Heart right ventricle (tissue), 16 donors: Measurements from ENCODE around the gene ZCCHC7. TPM values are rescaled to one million over a fixed set of nuclear protein-coding genes. Genes with fewer than 3 reads are reported as not detected.

Experiments used
- ATAC-seq, 8 donors: fragments of 200-7000 bp; cut with Tn5 transposase; one replicate each; pipeline ENCODE4 v1.9.1; 2020; ENCODE audit warnings: mild to moderate bottlenecking in 8 of 8, moderate library complexity in 8 of 8, moderate number of reproducible peaks in 1 of 8
- DNase-seq, 2 donors: peaks; one replicate each; pipeline ENCODE4 v3.0.0-alpha.2; 2020
- H3K27ac ChIP-seq, 10 donors: fragments of 200-600 bp; sonication (generic) in 2 of 10; one replicate each; pipeline versions ENCODE4 v1.5.0 to v1.8.0; 2020 to 2022; ENCODE audit warnings: mild to moderate bottlenecking in 3 of 10
- H3K27me3 ChIP-seq, 7 donors: fragments of 200-600 bp; one replicate each; pipeline ENCODE4 v1.8.0; 2021 to 2022; ENCODE audit warnings: mild to moderate bottlenecking in 2 of 7
- H3K36me3 ChIP-seq, 9 donors: fragments of 200-600 bp; sonication (generic) in 1 of 9; one replicate each; pipeline versions ENCODE4 v1.5.0 to v1.8.0; 2020 to 2022; ENCODE audit warnings: mild to moderate bottlenecking in 2 of 9
- H3K4me1 ChIP-seq, 9 donors: fragments of 200-600 bp; sonication (generic) in 1 of 9; one replicate each; pipeline versions ENCODE4 v1.5.0 to v1.8.0; 2020 to 2022; ENCODE audit warnings: mild to moderate bottlenecking in 4 of 9
- H3K4me3 ChIP-seq, 10 donors: fragments of 200-600 bp; sonication (generic) in 2 of 10; one replicate each; pipeline versions ENCODE4 v1.5.0 to v1.8.0; 2020 to 2022; ENCODE audit warnings: mild to moderate bottlenecking in 7 of 10, moderate library complexity in 2 of 10
- H3K9me3 ChIP-seq, 11 donors: fragments of 200-600 bp in 10 of 11; sonication (generic) in 2 of 11; one replicate each; pipeline versions ENCODE4 v1.5.0 to v1.8.0; 2013 to 2022; ENCODE audit warnings: mild to moderate bottlenecking in 2 of 11, control low read depth in 1 of 11, moderate library complexity in 1 of 11
- WGBS, 2 donors: extraction: QIAGEN DNeasy Blood & Tissue Kit; methylation state at CpG; one replicate each; pipeline ENCODE4 v1.1.7; 2013; ENCODE audit warnings: inconsistent platforms in 1 of 2; 5-methylcytosine and 5-hydroxymethylcytosine counted together
- intact Hi-C, 10 donors: fragments of 100-400 bp; cut with DNase I; formaldehyde crosslinking; loops; one replicate each; pipeline versions ENCODE4 v1.11.1 to v1.14.2; 2022
- polyA plus RNA-seq, 2 donors: library from polyadenylated mRNA; stranded (reverse); fragments of 200-250 nt; gene quantifications; one replicate each; pipeline ENCODE4 v1.2.3, GENCODE V29; 2013
- total RNA-seq, 10 donors: library from RNA; stranded (reverse); fragmentation: NEBNext Ultra II Directional in 3 of 10; extraction: Animal tissue kit (Norgen Biotek cat#: 25700) in 3 of 10; gene quantifications; one replicate each; pipeline versions ENCODE4 v1.2.1 to v1.2.4, GENCODE V29; 2021 to 2023
- TF ChIP-seq, protein P1 (sequence below), 9 donors: fragments of 200-600 bp; sonication (generic) in 2 of 9; IDR thresholded peaks; one replicate each; pipeline versions ENCODE4 v1.5.0 to v1.8.0; 2021 to 2022; ENCODE audit warnings: antibody characterized with exemption in 9 of 9, mild to moderate bottlenecking in 5 of 9, moderate library complexity in 1 of 9
- donor health status: Arrhythmogenic right ventricular cardiomyopathy.
- donor health status: ischemic (EF 13 %, LVEDD 7.1; RV severe dilation, severe dysfunction).
- donor health status: healthy with polysubstance abuse.
- donor health status: DM: no; HTN: yes; CAD: no.
- donor health status: DM: no; HTN: no; CAD: no.
- donor health status: ischemic (EF 25% LVEDD 6.9; RV normal size, moderate dysfunction).
- donor health status: ischemic (EF 25% LVEDD 5.7; RV mildly dilated, moderate dysfunction).
- donor health status: healthy.
- donor health status: DM: yes; HTN: yes; CAD: no.
- donor health status: Ischemic cardiomyopathy.
- donor health status: ischemic (EF 35%, LVEDD 5.7; RV mildly dilated, moderate dysfunction).
- donor health status: nonischemic (EF 11% LVEDD 7.7; RV severe dilation, severe dysfunction).
- donor health status: DM: yes; HTN: yes; CAD: no.
- donor health status: PGD.
- donor health status: ischemic (EF 29% LVEDD 5.4; RV normal size, mild dysfunction).
- donor health status: nonischemic (EF 23%, LVEDD 6.1; RV moderate dilation, normal function).

ZCCHC7 gene
- total and polyA plus RNA-seq, 12 donors = 4.3 to 11.9 (median 8.9) TPM

DNA sequence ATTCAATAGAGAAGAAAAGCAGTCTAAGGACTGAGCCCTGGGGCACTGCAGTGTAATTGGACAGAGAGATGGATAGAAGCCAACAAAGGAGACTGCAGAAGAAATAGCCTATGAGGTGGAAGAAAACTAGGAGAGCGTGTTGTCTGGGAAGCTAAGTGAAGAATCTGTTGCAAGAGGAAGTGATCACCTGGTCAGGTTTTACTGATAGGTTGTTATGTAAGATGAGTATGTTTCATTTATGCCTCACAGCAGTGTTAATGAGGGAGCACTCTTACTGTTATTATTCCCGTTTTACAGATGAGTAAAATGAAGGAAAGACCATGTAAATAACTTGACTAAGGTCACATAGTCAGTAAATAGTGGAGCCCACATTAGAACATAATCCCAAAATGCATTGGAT lies 222.1 kb downstream of the ZCCHC7 start:
- WGBS, 2 donors = 96 to 97% methylated on average over 2 of the region's 2 CpGs

DNA sequence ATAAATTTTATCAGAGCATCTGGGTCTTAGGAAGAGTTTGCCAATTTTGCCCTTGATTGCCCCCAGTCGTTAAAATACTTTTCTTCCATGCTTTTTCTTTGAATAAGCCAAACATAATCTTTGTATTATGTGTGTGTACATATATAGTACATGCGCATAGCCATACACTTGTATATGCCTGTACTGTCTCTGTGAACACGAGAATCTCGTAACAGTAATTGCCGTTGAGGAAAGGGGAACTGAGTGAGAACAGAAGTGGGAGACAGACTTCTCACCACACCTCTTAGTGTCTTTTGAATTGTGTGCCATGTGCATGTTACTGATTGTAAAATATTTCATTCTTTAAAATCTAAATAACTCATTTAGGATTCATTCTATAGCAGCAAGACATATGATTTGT lies 222.5 kb downstream of the ZCCHC7 start:
- no peaks in the 10 kb centered on the region for H3K36me3 ChIP-seq
- ATAC-seq = no peak
- TF ChIP-seq, protein P1, sequence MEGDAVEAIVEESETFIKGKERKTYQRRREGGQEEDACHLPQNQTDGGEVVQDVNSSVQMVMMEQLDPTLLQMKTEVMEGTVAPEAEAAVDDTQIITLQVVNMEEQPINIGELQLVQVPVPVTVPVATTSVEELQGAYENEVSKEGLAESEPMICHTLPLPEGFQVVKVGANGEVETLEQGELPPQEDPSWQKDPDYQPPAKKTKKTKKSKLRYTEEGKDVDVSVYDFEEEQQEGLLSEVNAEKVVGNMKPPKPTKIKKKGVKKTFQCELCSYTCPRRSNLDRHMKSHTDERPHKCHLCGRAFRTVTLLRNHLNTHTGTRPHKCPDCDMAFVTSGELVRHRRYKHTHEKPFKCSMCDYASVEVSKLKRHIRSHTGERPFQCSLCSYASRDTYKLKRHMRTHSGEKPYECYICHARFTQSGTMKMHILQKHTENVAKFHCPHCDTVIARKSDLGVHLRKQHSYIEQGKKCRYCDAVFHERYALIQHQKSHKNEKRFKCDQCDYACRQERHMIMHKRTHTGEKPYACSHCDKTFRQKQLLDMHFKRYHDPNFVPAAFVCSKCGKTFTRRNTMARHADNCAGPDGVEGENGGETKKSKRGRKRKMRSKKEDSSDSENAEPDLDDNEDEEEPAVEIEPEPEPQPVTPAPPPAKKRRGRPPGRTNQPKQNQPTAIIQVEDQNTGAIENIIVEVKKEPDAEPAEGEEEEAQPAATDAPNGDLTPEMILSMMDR (IDR thresholded peaks at IDR 0.05) = no peak
- H3K9me3 ChIP-seq = no peaks in the 10 kb centered on the region
- 87 to 89% methylated on average over 5 of the region's 5 CpGs for WGBS, 2 donors
- peaks cover 0 to 8% (median 0%) of the 10 kb centered on the region in 9 donors for H3K4me1 ChIP-seq
- intact Hi-C loops = no loop called here
- no peaks in the 10 kb centered on the region for H3K27me3 ChIP-seq
- no peak overlapping the region for H3K27ac ChIP-seq
- DNase-seq = no peak
- H3K4me3 ChIP-seq = no peak overlapping the region

More for the DNA sequence above, 222.1 kb downstream of the ZCCHC7 start:
- no peak overlapping the region for H3K4me3 ChIP-seq
- H3K27ac ChIP-seq = no peak overlapping the region
- no peaks in the 10 kb centered on the region for H3K36me3 ChIP-seq
- H3K9me3 ChIP-seq = no peaks in the 10 kb centered on the region
- TF ChIP-seq, protein P1 (IDR thresholded peaks at IDR 0.05) = no peak
- DNase-seq (no peak), ATAC-seq (no peak)
- H3K4me1 ChIP-seq = peaks cover 0 to 8% (median 0%) of the 10 kb centered on the region in 9 donors
- intact Hi-C loops = no loop called here
- H3K27me3 ChIP-seq = no peaks in the 10 kb centered on the region

DNA sequence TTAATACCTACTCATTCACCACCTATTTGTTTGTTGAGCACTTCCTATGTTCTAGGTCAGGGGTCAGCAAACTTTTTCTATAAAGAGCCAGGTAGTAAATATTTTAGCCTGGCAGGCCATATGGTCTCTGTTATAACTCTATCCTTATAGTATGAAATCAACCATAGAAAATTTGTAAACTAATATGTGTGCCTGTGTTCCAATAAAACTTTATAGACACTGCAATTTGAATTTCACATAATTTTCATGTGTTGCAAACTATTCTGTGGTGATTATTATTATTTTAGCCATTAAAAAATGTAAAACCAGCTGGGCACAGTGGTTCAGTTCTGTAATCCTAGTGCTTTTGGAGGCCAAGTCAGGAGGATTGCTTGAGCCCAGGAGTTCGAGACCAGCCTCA lies 223.3 kb downstream of the ZCCHC7 start:
- H3K4me1 ChIP-seq = peaks cover 0 to 8% (median 0%) of the 10 kb centered on the region in 9 donors
- intact Hi-C loops = no loop called here
- DNase-seq (no peak), ATAC-seq (no peak)
- no peak overlapping the region for H3K27ac ChIP-seq
- H3K4me3 ChIP-seq = no peak overlapping the region
- no peaks in the 10 kb centered on the region for H3K36me3 ChIP-seq
- H3K9me3 ChIP-seq = no peaks in the 10 kb centered on the region
- TF ChIP-seq, protein P1 (IDR thresholded peaks at IDR 0.05) = no peak
- WGBS, 2 donors = 99 to 100% methylated on average over 1 of the region's 1 CpG
- H3K27me3 ChIP-seq = no peaks in the 10 kb centered on the region

DNA sequence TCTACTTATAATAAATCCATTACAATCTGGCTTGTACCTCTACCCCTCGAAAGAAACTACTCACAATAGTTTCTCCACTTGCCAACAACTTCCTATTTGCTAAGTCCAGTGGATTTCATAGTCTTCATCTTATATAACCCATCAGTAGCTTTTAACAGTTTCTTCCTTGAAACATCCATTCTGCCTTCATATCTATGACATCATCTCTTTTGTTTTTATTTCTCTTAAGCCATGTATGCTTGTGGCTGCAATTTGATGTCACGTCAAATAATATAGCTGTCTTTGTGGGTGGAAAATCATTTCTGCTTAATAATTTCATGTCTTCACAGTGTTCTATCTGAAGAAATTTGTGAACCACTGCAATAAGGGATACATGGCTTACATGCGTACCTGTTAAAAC lies 224.7 kb downstream of the ZCCHC7 start:
- 88 to 92% methylated on average over 3 of the region's 3 CpGs for WGBS, 2 donors
- H3K27me3 ChIP-seq = no peaks in the 10 kb centered on the region
- H3K4me3 ChIP-seq = no peak overlapping the region
- intact Hi-C loops = no loop called here
- H3K36me3 ChIP-seq = peaks cover 0 to 8% (median 0%) of the 10 kb centered on the region in 9 donors
- no peak overlapping the region for H3K27ac ChIP-seq
- TF ChIP-seq, protein P1 (IDR thresholded peaks at IDR 0.05) = no peak
- ATAC-seq = no peak
- peaks cover 0 to 8% (median 0%) of the 10 kb centered on the region in 9 donors for H3K4me1 ChIP-seq
- H3K9me3 ChIP-seq = no peaks in the 10 kb centered on the region
- DNase-seq = no peak
